Psoas muscle (tissue), 8 donors: ENCODE results near the gene KATNAL1. TPM values are rescaled to one million over a fixed set of nuclear protein-coding genes. Genes with fewer than 3 reads are reported as not detected.

Experiments
- ATAC-seq, 4 donors: fragments of 200-7000 bp; cut with Tn5 transposase; one replicate each; pipeline ENCODE4 v1.9.1; 2020; ENCODE audit warnings: moderate library complexity in 3 of 4, mild to moderate bottlenecking in 2 of 4
- DNase-seq, 2 donors: peaks; one replicate each; pipeline ENCODE4 v3.0.0-alpha.2; 2020
- H3K27ac ChIP-seq: fragments of 200-600 bp; one replicate; pipeline ENCODE4 v1.8.0; 2022
- H3K27me3 ChIP-seq, 3 donors: fragments of 200-600 bp in 1 of 3; one replicate each; pipeline versions ENCODE4 v1.6.1 to v1.8.0; 2013 to 2022; ENCODE audit warnings: low read length in 2 of 3, mild to moderate bottlenecking in 2 of 3, moderate library complexity in 1 of 3; ENCODE audit not compliant: insufficient read depth in 3 of 3
- H3K36me3 ChIP-seq, 2 donors: fragments of 200-600 bp in 1 of 2; one replicate each; pipeline versions ENCODE4 v1.6.1 to v1.8.0; 2013 to 2022; ENCODE audit warnings: low read depth in 1 of 2, mild to moderate bottlenecking in 1 of 2, moderate library complexity in 1 of 2; ENCODE audit not compliant: insufficient read depth in 1 of 2
- H3K4me1 ChIP-seq: fragments of 200-600 bp; one replicate; pipeline ENCODE4 v1.8.0; 2022
- H3K4me3 ChIP-seq: fragments of 200-600 bp; one replicate; pipeline ENCODE4 v1.8.0; 2022; ENCODE audit warnings: mild to moderate bottlenecking
- H3K9me3 ChIP-seq: fragments of 200-600 bp; one replicate; pipeline ENCODE4 v1.8.0; 2022
- WGBS, 3 donors: extraction: QIAGEN DNeasy Blood & Tissue Kit; methylation state at CpG; one replicate each; pipeline versions ENCODE4 v1.1.6 to v1.1.7; 2013; 5-methylcytosine and 5-hydroxymethylcytosine counted together
- intact Hi-C, 2 donors: fragments of 100-400 bp; cut with DNase I; formaldehyde crosslinking; loops; one replicate each; pipeline versions ENCODE4 v1.11.0 to v1.14.2; 2022
- polyA plus RNA-seq, 3 donors: library from polyadenylated mRNA; stranded (reverse); fragments of 200-250 nt; gene quantifications; one replicate each; pipeline ENCODE4 v1.2.3, GENCODE V29; 2013
- total RNA-seq, 4 donors: library from RNA; stranded (reverse); fragmentation: NEBNext Ultra II Directional in 2 of 4; extraction: Animal tissue kit (Norgen Biotek cat#: 25700) in 2 of 4; gene quantifications; one replicate each; pipeline versions ENCODE4 v1.2.1 to v1.2.4, GENCODE V29; 2021 to 2023
- TF ChIP-seq, protein P1 (sequence below): fragments of 200-600 bp; IDR thresholded peaks from one replicate; pipeline ENCODE4 v1.8.0; 2022; ENCODE audit warnings: antibody characterized with exemption
- donor health status: healthy with polysubstance abuse.
- donor health status: DM: no; HTN: no; CAD: no; lungs with moderate emphysema.
- donor health status: Bipolar disorder and iron deficiency.
- donor health status: healthy.
- donor health status: DM: yes; HTN: yes; CAD: no.
- donor health status: DM: no; HTN: no; CAD: no.
- donor health status: DM: no; HTN: no; CAD: no.
- donor health status: DM: yes; HTN: yes; CAD: no.

KATNAL1 gene
- total and polyA plus RNA-seq, 7 donors, result 2.2 to 16.1 (median 9.8) TPM

DNA sequence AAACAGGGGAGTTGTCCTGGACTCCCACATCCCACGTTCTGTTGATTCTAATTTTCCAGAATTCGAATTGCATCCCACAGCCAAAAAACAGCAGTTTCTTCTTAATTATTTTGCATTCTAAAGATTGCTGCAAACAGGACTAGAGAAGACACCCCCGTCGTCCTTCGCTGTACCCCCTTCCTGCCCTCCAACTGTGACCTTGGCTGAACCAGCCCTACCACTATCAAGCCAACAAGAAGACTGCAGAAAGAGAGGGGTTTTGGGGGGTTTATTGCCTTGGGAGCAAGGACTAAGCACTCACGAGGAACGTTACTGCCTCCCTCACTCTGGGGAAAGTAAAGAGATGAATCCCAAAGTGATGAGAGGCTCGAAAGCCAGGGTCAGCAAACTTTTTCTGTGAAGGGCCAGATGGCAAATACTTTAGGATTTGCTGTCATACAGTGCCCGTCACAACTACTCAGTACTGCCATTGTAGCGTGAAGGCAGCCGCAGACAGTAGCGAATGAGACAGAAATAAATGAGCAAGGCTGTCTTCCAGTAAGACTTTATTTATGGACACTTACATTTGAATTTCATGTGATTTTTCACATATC is 32.5 kb upstream of the KATNAL1 start:
- ATAC-seq (peak; percentile 56 to 69 (median 66)), DNase-seq (no peak)
- no peaks in the 10 kb centered on the region for H3K36me3 ChIP-seq
- peaks cover 29% of the 10 kb centered on the region for H3K4me1 ChIP-seq
- WGBS, 3 donors, result 30 to 50% (median 40%) methylated on average over 12 of the region's 12 CpGs
- TF ChIP-seq, protein P1, sequence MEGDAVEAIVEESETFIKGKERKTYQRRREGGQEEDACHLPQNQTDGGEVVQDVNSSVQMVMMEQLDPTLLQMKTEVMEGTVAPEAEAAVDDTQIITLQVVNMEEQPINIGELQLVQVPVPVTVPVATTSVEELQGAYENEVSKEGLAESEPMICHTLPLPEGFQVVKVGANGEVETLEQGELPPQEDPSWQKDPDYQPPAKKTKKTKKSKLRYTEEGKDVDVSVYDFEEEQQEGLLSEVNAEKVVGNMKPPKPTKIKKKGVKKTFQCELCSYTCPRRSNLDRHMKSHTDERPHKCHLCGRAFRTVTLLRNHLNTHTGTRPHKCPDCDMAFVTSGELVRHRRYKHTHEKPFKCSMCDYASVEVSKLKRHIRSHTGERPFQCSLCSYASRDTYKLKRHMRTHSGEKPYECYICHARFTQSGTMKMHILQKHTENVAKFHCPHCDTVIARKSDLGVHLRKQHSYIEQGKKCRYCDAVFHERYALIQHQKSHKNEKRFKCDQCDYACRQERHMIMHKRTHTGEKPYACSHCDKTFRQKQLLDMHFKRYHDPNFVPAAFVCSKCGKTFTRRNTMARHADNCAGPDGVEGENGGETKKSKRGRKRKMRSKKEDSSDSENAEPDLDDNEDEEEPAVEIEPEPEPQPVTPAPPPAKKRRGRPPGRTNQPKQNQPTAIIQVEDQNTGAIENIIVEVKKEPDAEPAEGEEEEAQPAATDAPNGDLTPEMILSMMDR, result no peak
- no peak overlapping the region for H3K4me3 ChIP-seq
- H3K27me3 ChIP-seq, result no peaks in the 10 kb centered on the region
- H3K27ac ChIP-seq, result peak overlapping the region; percentile 73
- intact Hi-C loops, result loop anchor here in 1 of 2 donors (5.0 kb wide), 1 partner anchor 208 kb away; no protein-coding TSS in a partner anchor
- no peaks in the 10 kb centered on the region for H3K9me3 ChIP-seq

DNA sequence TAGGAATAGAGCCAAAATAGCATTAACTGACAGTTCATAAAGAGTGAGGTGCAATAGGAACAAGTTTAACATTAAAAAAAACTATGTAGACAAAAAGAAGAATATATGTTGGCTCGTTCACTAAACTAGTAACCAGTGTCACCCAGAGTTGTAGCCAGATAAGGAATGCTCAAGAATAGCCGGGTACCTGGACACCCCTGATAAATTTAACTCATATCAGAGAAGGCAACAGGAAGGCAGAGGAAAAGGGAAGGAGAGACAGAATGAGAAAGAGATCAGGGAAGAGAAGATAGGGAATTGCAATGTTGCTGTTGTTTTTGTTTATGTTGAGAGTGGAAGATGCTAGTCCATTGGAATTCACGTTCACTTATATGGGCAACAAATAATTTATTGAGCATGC is 31.6 kb upstream of the KATNAL1 start:
- WGBS, 3 donors, result 92 to 97% (median 96%) methylated on average over 3 of the region's 3 CpGs
- Histone ChIP-seq H3K4me3 (no peak overlapping the region), H3K27me3 (no peaks in the 10 kb centered on the region), H3K4me1 (peaks cover 29% of the 10 kb centered on the region), H3K9me3 (no peaks in the 10 kb centered on the region), H3K36me3 (no peaks in the 10 kb centered on the region), H3K27ac (no peak overlapping the region)
- DNase-seq, result no peak
- intact Hi-C loops, result loop anchor here in 1 of 2 donors (5.0 kb wide), 1 partner anchor 207 kb away; no protein-coding TSS in a partner anchor
- TF ChIP-seq, protein P1, result no peak
- no peak for ATAC-seq

DNA sequence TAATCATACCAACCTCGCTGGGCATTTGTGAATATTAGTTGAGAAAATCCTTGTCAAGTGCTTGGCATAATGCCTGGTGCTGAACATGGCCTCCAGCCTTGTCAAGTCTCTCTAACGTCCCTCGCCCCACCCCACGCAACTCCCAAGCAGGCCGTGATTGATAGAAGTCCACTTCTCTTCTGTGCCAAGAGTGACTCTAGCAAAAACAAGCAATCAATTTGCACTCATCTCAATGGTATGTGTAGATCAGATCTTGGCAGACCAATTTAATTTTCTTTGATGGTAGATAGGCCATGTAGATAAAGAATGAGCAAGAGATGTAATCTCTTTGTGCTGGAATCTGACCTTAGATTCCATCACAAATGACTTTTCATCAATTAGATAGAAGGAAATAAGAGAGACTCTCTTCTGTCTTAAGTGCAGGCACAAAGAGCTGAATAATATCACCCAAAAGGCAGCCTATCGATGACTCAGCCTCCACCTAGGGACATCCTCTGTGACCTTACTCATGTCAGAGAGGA is 31.0 kb upstream of the KATNAL1 start:
- intact Hi-C loops, result loop anchor here in 1 of 2 donors (5.0 kb wide), 1 partner anchor 206 kb away; no protein-coding TSS in a partner anchor
- TF ChIP-seq, protein P1, result no peak
- DNase-seq (no peak), ATAC-seq (no peak)
- Histone ChIP-seq H3K9me3 (no peaks in the 10 kb centered on the region), H3K36me3 (no peaks in the 10 kb centered on the region), H3K27me3 (no peaks in the 10 kb centered on the region), H3K27ac (no peak overlapping the region), H3K4me3 (no peak overlapping the region), H3K4me1 (peaks cover 29% of the 10 kb centered on the region)
- 73 to 81% (median 78%) methylated on average over 6 of the region's 6 CpGs for WGBS, 3 donors

DNA sequence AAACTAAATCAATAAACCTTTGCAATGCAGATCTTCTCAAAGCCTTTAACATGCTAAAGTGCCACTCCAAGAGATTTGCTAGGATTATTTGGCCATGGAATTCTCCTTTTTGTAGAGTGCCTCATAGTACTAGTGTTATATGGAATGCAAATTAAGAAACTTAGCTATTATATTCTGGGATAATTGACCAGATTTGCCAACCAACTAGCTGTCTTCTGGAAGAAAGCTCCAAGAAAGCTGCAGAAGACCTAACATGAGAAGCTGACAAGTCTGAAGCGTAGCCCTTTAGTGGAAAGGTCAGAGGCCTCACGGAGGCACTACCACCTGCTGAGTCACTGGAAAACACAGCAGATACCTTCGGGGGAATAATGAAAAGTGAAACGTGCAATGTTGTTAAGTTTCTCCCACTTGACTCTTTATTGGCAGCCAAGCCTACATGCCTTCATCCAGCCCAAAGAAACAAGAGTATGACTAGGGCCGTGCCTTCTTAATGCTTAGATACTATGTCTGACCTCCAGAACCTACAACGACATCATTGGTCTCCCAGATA is 29.8 kb upstream of the KATNAL1 start:
- no peaks in the 10 kb centered on the region for H3K36me3 ChIP-seq
- intact Hi-C loops, result loop anchor here in 1 of 2 donors (5.0 kb wide), 1 partner anchor 205 kb away; no protein-coding TSS in a partner anchor
- DNase-seq (no peak), ATAC-seq (no peak)
- no peak overlapping the region for H3K27ac ChIP-seq
- H3K4me1 ChIP-seq, result peaks cover 24% of the 10 kb centered on the region
- WGBS, 3 donors, result 59 to 69% (median 61%) methylated on average over 6 of the region's 6 CpGs
- H3K27me3 ChIP-seq, result no peaks in the 10 kb centered on the region
- TF ChIP-seq, protein P1, result no peak
- no peak overlapping the region for H3K4me3 ChIP-seq
- no peaks in the 10 kb centered on the region for H3K9me3 ChIP-seq
